Measurements from ENCODE around the gene SHISAL2A.

The SHISAL2A gene

DNA sequence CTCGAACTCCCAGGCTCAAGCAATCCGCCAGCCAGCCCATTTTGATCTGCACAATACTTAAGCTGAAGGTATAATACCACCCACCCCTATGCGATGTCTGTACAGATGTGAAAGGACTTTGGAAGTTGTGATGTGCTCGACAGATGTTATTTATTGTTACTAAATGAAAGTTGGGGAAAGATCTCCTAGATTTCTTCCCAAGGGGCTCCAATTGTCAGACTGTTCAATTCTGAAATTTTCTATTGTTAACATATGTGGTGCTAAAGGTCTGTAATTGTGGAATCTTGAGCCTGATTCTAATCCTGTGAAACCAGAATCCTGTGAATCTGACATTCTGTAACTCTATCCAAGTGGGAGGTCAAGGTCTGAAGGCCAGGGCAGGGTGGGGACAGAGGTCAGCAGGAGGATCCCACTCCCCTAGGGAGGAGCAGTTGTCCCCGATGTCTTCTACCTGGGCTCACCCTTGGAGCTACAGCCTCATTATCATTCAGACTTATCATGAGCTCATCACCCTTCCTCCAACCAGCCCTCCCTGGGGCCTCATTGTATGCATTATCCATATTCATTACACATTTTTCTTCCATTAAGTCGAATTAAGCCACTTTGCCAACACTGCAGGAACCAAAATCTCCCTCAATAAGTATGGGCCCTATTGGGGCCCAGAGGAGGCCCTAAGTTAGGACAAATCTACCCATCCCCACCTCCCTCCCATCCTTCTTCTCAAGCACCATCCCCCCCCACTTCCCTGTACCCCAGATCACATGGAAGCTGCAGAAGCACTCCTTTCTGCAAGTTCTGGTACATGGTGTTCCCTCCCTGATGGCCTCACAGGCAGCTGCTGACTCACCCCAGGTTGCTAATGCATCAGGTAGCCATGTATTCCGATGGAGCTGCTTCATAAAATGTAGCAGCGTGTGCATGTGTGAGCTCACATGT is 32.3 kb downstream of the SHISAL2A start:
- TF ChIP-seq, protein P1, sequence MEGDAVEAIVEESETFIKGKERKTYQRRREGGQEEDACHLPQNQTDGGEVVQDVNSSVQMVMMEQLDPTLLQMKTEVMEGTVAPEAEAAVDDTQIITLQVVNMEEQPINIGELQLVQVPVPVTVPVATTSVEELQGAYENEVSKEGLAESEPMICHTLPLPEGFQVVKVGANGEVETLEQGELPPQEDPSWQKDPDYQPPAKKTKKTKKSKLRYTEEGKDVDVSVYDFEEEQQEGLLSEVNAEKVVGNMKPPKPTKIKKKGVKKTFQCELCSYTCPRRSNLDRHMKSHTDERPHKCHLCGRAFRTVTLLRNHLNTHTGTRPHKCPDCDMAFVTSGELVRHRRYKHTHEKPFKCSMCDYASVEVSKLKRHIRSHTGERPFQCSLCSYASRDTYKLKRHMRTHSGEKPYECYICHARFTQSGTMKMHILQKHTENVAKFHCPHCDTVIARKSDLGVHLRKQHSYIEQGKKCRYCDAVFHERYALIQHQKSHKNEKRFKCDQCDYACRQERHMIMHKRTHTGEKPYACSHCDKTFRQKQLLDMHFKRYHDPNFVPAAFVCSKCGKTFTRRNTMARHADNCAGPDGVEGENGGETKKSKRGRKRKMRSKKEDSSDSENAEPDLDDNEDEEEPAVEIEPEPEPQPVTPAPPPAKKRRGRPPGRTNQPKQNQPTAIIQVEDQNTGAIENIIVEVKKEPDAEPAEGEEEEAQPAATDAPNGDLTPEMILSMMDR (IDR thresholded peaks at IDR 0.05), result no peak
- H3K27ac ChIP-seq, result no peak overlapping the region
- H3K4me3 ChIP-seq, result no peak overlapping the region
- DNase-seq (ENCODE audit: low spot score), result no peak

DNA sequence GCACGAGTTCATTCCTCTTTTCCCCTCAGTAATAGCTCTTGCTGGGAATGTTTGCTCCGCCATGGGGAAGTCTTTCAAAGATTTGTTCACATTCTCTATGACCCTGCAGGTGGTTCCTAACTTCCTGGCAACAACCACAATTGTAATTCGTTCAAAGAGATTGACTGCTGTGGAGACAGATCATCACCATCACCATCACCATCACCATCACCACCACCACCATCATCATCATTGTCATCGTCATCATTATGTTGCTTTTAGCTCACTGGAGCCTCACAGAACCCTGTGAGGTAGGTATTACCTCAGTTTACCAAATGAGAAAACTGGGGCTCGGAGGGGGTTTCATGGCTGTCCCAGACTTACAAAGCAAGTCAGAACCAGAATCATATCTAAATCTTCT is 34.3 kb downstream of the SHISAL2A start:
- no peak for DNase-seq (ENCODE audit: low spot score)
- Histone ChIP-seq H3K27ac (no peak overlapping the region), H3K4me3 (no peak overlapping the region)
- TF ChIP-seq, protein P1 (IDR thresholded peaks at IDR 0.05), result no peak

DNA sequence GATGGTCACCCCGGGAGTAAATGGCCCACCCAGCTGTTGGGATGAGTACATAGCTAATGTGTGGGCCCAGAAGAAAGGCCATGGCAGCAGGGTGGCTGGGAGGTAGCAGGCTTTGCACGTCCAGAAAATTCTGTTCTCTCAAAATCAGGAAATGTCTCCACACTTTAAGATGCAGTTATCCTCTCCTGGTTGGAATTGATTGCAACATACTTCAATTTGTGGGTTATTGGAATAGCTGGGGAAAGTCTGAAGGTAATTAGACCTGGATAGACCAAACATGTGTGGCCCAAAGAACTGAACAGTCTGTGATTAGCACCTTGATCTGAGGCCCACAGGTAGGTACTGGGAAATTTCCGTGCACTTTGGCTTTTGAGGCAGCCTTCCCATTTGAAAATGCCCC is 35.0 kb downstream of the SHISAL2A start:
- Histone ChIP-seq H3K27ac (no peak overlapping the region), H3K4me3 (no peak overlapping the region)
- DNase-seq (ENCODE audit: low spot score), result no peak
- TF ChIP-seq, protein P1 (IDR thresholded peaks at IDR 0.05), result no peak

DNA sequence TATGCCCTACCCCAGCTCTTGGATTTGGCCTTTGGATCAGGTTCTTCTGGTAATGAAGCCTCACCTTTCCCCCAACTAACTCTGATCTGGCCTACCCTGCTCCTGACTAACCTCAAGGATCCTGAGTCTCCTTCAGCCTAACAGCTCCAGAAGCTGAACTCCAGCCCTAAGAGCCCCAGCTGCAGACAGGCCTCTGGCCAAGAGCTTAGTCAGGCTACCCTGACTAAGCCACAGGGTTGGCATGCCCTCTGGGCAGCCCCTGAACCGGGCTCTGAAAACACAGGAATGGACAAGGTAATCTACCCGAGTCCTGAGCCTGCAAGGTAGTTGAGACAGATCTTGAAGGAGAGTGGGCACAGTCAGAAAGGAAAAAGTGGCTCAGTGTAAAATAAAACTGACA is 35.7 kb downstream of the SHISAL2A start:
- H3K4me3 ChIP-seq, result no peak overlapping the region
- H3K27ac ChIP-seq, result no peak overlapping the region
- TF ChIP-seq, protein P1 (IDR thresholded peaks at IDR 0.05), result no peak
- DNase-seq (ENCODE audit: low spot score), result no peak

DNA sequence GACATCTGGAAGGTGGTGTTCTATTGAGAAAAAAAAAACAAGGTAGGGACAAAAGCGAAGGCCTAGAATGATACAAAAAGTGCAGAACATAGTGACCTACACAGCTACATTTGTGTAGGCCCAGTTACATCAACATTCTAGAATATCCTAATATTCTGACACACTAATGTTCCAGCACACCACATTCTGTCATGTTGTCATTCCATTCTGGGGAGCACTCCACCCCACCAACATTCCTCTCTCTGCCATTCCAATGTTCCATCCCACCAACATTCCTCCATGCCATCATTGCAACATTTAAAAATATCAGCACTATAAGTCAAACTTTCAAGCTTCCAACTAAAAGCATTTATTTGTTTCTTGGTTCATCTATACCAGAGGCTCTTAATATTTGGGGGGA is 36.7 kb downstream of the SHISAL2A start:
- no peak overlapping the region for H3K4me3 ChIP-seq
- no peak overlapping the region for H3K27ac ChIP-seq
- TF ChIP-seq, protein P1 (IDR thresholded peaks at IDR 0.05), result no peak
- DNase-seq (ENCODE audit: low spot score), result no peak

DNA sequence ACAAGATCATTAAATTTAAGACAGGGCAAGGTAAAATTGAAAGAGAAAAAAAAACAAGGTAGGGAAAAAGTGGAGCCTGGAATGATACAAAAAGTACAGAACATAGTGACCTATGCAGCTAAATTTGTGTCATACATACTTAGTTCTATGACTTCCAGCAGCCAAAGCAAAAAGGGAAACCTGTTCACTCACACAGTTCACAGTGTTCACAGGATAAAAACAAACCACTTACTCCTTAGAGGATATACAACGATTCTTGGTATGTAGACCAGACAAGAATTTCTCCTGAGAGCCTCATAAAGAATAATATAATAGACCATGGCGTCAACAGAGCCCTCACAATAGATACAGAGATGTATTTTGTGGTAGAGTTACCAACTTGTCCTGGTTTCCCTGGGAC is 37.6 kb downstream of the SHISAL2A start:
- H3K4me3 ChIP-seq, result no peak overlapping the region
- no peak for DNase-seq (ENCODE audit: low spot score)

More for the DNA sequence above, 37.6 kb downstream of the SHISAL2A start:
- TF ChIP-seq, protein P1 (IDR thresholded peaks at IDR 0.05), result no peak
- no peak overlapping the region for H3K27ac ChIP-seq
